Panc1 (cell line): ENCODE results near the gene PLOD3. TPM values are rescaled to one million over a fixed set of nuclear protein-coding genes. Genes with fewer than 3 reads are reported as not detected.

ENCODE experiments used
- ATAC-seq: fragments of 200-7000 bp; cut with Tn5 transposase; 2 replicates; pipeline ENCODE4 v1.9.1; 2020; ENCODE audit warnings: mild to moderate bottlenecking, moderate library complexity
- BruUV-seq: library from RNA; stranded (reverse); fragments of 400-500 nt; replicated peaks from 2 replicates; lab custom pipeline; 2021; lab: Mats Ljungman, UMichigan
- CTCF ChIA-PET: fragments of 300-600 bp; sonication (Branson Sonifier 250); formaldehyde crosslinking; loops from one replicate; lab custom pipeline; 2022; ENCODE audit warnings: antibody characterized with exemption; lab: Charles Lee
- POLR2A ChIA-PET: fragments of 300-600 bp; sonication (Branson Sonifier 250); formaldehyde crosslinking; loops from one replicate; lab custom pipeline; 2022; ENCODE audit warnings: antibody characterized with exemption; lab: Charles Lee
- DNase-seq: peaks from one replicate; pipeline ENCODE4 v3.0.0-alpha.2; 2010; ENCODE audit warnings: low read depth, low spot score
- H3K27ac ChIP-seq: 2 replicates; pipeline ENCODE4 v1.5.1; 2011; ENCODE audit warnings: mild to moderate bottlenecking, low read length, inconsistent platforms
- H3K27me3 ChIP-seq: fragments of 200-500 bp; sonication (Bioruptor generic); 2 replicates; pipeline ENCODE4 v1.6.0; 2014; ENCODE audit warnings: low read length, inconsistent platforms; ENCODE audit not compliant: control insufficient read depth, insufficient read depth
- H3K36me3 ChIP-seq: fragments of 200-500 bp; sonication (Bioruptor generic); 2 replicates; pipeline ENCODE4 v1.5.1; 2014; ENCODE audit warnings: inconsistent platforms, mild to moderate bottlenecking, low read length, moderate library complexity; ENCODE audit not compliant: control insufficient read depth, insufficient read depth
- H3K4me1 ChIP-seq: 2 replicates; pipeline ENCODE4 v1.5.1; 2011; ENCODE audit warnings: inconsistent platforms, mild to moderate bottlenecking, low read length, moderate library complexity; ENCODE audit not compliant: control insufficient read depth, insufficient read depth
- H3K4me3 ChIP-seq, 2 experiments: 2 replicates each; pipeline ENCODE4 v1.5.1; 2011 to 2012; ENCODE audit warnings: low read depth in 2 of 2, low read length in 2 of 2, mild to moderate bottlenecking in 2 of 2, inconsistent platforms in 1 of 2, moderate library complexity in 1 of 2
- H3K9me3 ChIP-seq: fragments of 200-500 bp; sonication (Bioruptor generic); 2 replicates; pipeline ENCODE4 v1.5.1; 2014; ENCODE audit warnings: low read depth, mild to moderate bottlenecking, inconsistent platforms, low read length, moderate library complexity; ENCODE audit not compliant: control insufficient read depth, insufficient read depth
- CTCF ChIP-seq: fragments of 450-650 bp; IDR thresholded peaks from 2 replicates; pipeline ENCODE4 v1.5.1; 2017; ENCODE audit warnings: mild to moderate bottlenecking
- POLR2AphosphoS5 ChIP-seq: IDR thresholded peaks from 2 replicates; pipeline ENCODE4 v1.6.1; 2012; ENCODE audit warnings: mild to moderate bottlenecking, low read depth, low read length, moderate library complexity
- SIN3A ChIP-seq: IDR thresholded peaks from 2 replicates; pipeline ENCODE4 v1.6.1; 2012; ENCODE audit warnings: low read depth, mild to moderate bottlenecking, low read length, moderate library complexity, borderline replicate concordance; ENCODE audit not compliant: insufficient read depth
- TCF7L2 ChIP-seq: IDR thresholded peaks from 2 replicates; pipeline ENCODE4 v1.6.1; 2011; ENCODE audit warnings: mild to moderate bottlenecking, low read depth, low read length, inconsistent platforms
- in situ Hi-C: cut with HindIII; loops from 2 replicates; pipeline ENCODE4 v1.10.0; 2016; ENCODE audit warnings: low sequenced_read_pairs, low pct_unique_long_range_greater_than_20kb
- intact Hi-C: fragments of 100-400 bp; cut with micrococcal nuclease; formaldehyde crosslinking; loops from one replicate; pipeline ENCODE4 v1.10.0; 2022; ENCODE audit not compliant: unreplicated experiment
- total RNA-seq: library from RNA; stranded (reverse); gene quantifications from one replicate; pipeline ENCODE4 v1.2.1, GENCODE V29; 2021; ENCODE audit not compliant: unreplicated experiment
- TF ChIP-seq, protein P1 (sequence below), 2 experiments: IDR thresholded peaks; 2 replicates each; pipeline ENCODE4 v1.6.1; 2011 to 2012; ENCODE audit warnings: low read depth in 2 of 2, control low read depth in 1 of 2, low read length in 1 of 2, mild to moderate bottlenecking in 1 of 2, moderate library complexity in 1 of 2; ENCODE audit not compliant: insufficient read depth in 1 of 2

Gene PLOD3
- total RNA-seq, 1 experiment from 2014 or later = 93.0 TPM

DNA sequence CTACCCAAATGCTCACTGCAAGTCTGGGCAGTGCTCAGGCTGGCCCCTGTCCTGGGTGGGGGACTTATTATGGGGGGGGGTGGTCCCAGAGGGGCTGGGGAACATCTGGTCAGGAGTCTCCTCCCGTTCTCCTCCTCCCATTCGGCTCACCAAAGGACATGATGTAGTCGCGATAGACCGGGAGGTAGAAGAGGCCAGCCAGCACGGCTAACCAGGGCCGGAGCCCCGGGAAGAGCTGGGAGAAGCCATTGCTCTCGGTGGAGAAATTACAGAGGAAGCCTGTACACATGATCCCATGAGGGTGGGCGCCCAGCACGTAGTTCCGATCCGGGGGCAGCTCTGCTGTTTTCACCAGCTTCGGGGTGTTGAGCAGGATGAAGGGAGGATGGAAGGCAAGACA is 18.9 kb downstream of the PLOD3 start:
- no peak for TF ChIP-seq SIN3A
- no peak for TF ChIP-seq TCF7L2
- no peak for TF ChIP-seq POLR2AphosphoS5
- TF ChIP-seq CTCF = no peak
- TF ChIP-seq, protein P1, sequence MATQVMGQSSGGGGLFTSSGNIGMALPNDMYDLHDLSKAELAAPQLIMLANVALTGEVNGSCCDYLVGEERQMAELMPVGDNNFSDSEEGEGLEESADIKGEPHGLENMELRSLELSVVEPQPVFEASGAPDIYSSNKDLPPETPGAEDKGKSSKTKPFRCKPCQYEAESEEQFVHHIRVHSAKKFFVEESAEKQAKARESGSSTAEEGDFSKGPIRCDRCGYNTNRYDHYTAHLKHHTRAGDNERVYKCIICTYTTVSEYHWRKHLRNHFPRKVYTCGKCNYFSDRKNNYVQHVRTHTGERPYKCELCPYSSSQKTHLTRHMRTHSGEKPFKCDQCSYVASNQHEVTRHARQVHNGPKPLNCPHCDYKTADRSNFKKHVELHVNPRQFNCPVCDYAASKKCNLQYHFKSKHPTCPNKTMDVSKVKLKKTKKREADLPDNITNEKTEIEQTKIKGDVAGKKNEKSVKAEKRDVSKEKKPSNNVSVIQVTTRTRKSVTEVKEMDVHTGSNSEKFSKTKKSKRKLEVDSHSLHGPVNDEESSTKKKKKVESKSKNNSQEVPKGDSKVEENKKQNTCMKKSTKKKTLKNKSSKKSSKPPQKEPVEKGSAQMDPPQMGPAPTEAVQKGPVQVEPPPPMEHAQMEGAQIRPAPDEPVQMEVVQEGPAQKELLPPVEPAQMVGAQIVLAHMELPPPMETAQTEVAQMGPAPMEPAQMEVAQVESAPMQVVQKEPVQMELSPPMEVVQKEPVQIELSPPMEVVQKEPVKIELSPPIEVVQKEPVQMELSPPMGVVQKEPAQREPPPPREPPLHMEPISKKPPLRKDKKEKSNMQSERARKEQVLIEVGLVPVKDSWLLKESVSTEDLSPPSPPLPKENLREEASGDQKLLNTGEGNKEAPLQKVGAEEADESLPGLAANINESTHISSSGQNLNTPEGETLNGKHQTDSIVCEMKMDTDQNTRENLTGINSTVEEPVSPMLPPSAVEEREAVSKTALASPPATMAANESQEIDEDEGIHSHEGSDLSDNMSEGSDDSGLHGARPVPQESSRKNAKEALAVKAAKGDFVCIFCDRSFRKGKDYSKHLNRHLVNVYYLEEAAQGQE (IDR thresholded peaks at IDR 0.05; ENCODE audit: insufficient read depth in 1 of 2, low read depth in 2 of 2, low read length in 1 of 2) = no peak
- Histone ChIP-seq H3K9me3 (no peaks in the 10 kb centered on the region), H3K4me1 (peaks cover 5% of the 10 kb centered on the region; the same call in 1 of the 2 replicates), H3K27ac (no peak overlapping the region), H3K36me3 (no peaks in the 10 kb centered on the region), H3K4me3 (no peak overlapping the region), H3K27me3 (no peaks in the 10 kb centered on the region)
- POLR2A ChIA-PET = no interaction called here
- no peak for DNase-seq
- CTCF ChIA-PET = no interaction called here
- in situ Hi-C loops (no loop called here), intact Hi-C loops (no loop called here)
- BruUV-seq = no TSS peak
- ATAC-seq = no peak

DNA sequence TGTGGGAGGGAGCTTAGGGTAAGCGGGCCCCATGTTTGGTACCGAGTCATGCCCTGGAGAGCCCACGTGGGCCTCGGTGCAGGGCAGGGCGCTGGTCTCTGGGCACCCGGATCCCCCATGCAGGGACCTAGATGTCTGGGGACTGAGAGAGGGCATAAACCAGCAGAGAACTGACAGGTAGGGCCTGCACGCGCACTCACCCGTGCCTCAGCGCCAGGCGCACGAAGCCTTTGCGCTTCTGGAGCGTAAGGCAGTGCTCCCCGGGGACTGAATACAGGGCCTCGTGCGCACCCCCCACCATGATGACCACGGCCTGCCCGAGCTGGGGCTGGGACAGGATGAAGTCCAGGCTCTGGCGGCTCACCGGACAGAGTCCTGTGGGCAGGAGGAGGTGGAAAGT is 19.4 kb downstream of the PLOD3 start:
- no peak for ATAC-seq
- intact Hi-C loops = no loop called here
- H3K4me1 ChIP-seq = peaks cover 5% of the 10 kb centered on the region; the same call in 1 of the 2 replicates
- H3K4me3 ChIP-seq = no peak overlapping the region
- H3K27me3 ChIP-seq = no peaks in the 10 kb centered on the region
- no peaks in the 10 kb centered on the region for H3K36me3 ChIP-seq
- H3K27ac ChIP-seq = no peak overlapping the region
- BruUV-seq = no TSS peak
- no peak for TF ChIP-seq POLR2AphosphoS5
- TF ChIP-seq TCF7L2 = no peak
- TF ChIP-seq CTCF = no peak
- TF ChIP-seq, protein P1 (IDR thresholded peaks at IDR 0.05; ENCODE audit: insufficient read depth in 1 of 2, low read depth in 2 of 2, low read length in 1 of 2) = no peak
- TF ChIP-seq SIN3A = no peak
- POLR2A ChIA-PET = no interaction called here
- in situ Hi-C loops = no loop called here
- no peaks in the 10 kb centered on the region for H3K9me3 ChIP-seq
- no peak for DNase-seq
- CTCF ChIA-PET = no interaction called here
